Measurements from ENCODE around the gene HNRNPDL. TPM values are rescaled to one million over a fixed set of nuclear protein-coding genes. Genes with fewer than 3 reads are reported as not detected.
"Not testable (repeated sequence)": the region's sequence is repeated elsewhere in the genome, so short reads cannot be mapped to it uniquely, and the experiment has no call there.

HNRNPDL gene
- total RNA-seq, 4 donors from 2014 or later, result 101 to 257 (median 126) TPM

GRCh38 chr4:82388405-82388804, 41.9 kb downstream of the HNRNPDL start:
- WGBS, result 67% methylated on average over 1 of the region's 1 CpG
- Histone ChIP-seq H3K36me3 (no peaks in the 10 kb centered on the region), H3K9me3 (no peaks in the 10 kb centered on the region), H3K27ac (no peak overlapping the region), H3K4me1 (no peaks in the 10 kb centered on the region), H3K4me3 (no peak overlapping the region), H3K27me3 (no peaks in the 10 kb centered on the region)
- no peak for DNase-seq (ENCODE audit: low spot score in 2 of 2)
- TF ChIP-seq POLR2A (IDR thresholded peaks at IDR 0.05) (no peak), EP300 (IDR thresholded peaks at IDR 0.05) (no peak), CTCF (IDR thresholded peaks at IDR 0.05) (no peak), POLR2AphosphoS5 (IDR thresholded peaks at IDR 0.05) (no peak)

- not testable (repeated sequence) for H3K27ac ChIP-seq; DNase-seq (ENCODE audit: low spot score in 2 of 2); H3K27me3 ChIP-seq; H3K4me1 ChIP-seq; H3K9me3 ChIP-seq; H3K36me3 ChIP-seq; H3K4me3 ChIP-seq
- WGBS, result 88% methylated on average over 8 of the region's 8 CpGs
Observed at GRCh38 chr4:82386312-82386711, 44.0 kb downstream of the HNRNPDL start.

GRCh38 chr4:82382751-82383150, 47.5 kb downstream of the HNRNPDL start:
- no peaks in the 10 kb centered on the region for H3K9me3 ChIP-seq
- H3K27me3 ChIP-seq, result no peaks in the 10 kb centered on the region
- no peak for DNase-seq (ENCODE audit: low spot score in 2 of 2)
- H3K36me3 ChIP-seq, result peaks cover 4% of the 10 kb centered on the region
- 63% methylated on average over 2 of the region's 2 CpGs for WGBS
- no peak overlapping the region for H3K27ac ChIP-seq
- no peak overlapping the region for H3K4me3 ChIP-seq
- H3K4me1 ChIP-seq, result peaks cover 12% of the 10 kb centered on the region
- TF ChIP-seq EP300 (IDR thresholded peaks at IDR 0.05) (no peak), POLR2A (IDR thresholded peaks at IDR 0.05) (no peak), CTCF (IDR thresholded peaks at IDR 0.05) (no peak), POLR2AphosphoS5 (IDR thresholded peaks at IDR 0.05) (no peak)

GRCh38 chr4:82381661-82382296, 48.5 kb downstream of the HNRNPDL start:
- no peak overlapping the region for H3K27ac ChIP-seq
- H3K9me3 ChIP-seq, result no peaks in the 10 kb centered on the region
- H3K27me3 ChIP-seq, result no peaks in the 10 kb centered on the region
- 81% methylated on average over 2 of the region's 2 CpGs for WGBS
- H3K4me1 ChIP-seq, result peaks cover 12% of the 10 kb centered on the region
- peaks cover 4% of the 10 kb centered on the region for H3K36me3 ChIP-seq
- no peak for TF ChIP-seq EP300 (IDR thresholded peaks at IDR 0.05)
- TF ChIP-seq CTCF (IDR thresholded peaks at IDR 0.05), result no peak
- TF ChIP-seq POLR2AphosphoS5 (IDR thresholded peaks at IDR 0.05), result no peak
- no peak for TF ChIP-seq POLR2A (IDR thresholded peaks at IDR 0.05)
- H3K4me3 ChIP-seq, result no peak overlapping the region
- DNase-seq (ENCODE audit: low spot score in 2 of 2), result no peak

GRCh38 chr4:82381235-82381634, 49.0 kb downstream of the HNRNPDL start:
- H3K36me3 ChIP-seq, result peaks cover 4% of the 10 kb centered on the region
- no peaks in the 10 kb centered on the region for H3K9me3 ChIP-seq
- DNase-seq (ENCODE audit: low spot score in 2 of 2), result no peak
- peaks cover 16% of the 10 kb centered on the region for H3K4me1 ChIP-seq
- H3K27ac ChIP-seq, result no peak overlapping the region
- H3K4me3 ChIP-seq, result no peak overlapping the region
- whole genome bisulfite sequencing, result 95% methylated on average over 3 of the region's 3 CpGs
- H3K27me3 ChIP-seq, result no peaks in the 10 kb centered on the region
- TF ChIP-seq CTCF (IDR thresholded peaks at IDR 0.05) (no peak), POLR2AphosphoS5 (IDR thresholded peaks at IDR 0.05) (no peak), EP300 (IDR thresholded peaks at IDR 0.05) (no peak), POLR2A (IDR thresholded peaks at IDR 0.05) (no peak)

GRCh38 chr4:82380831-82381230, 49.4 kb downstream of the HNRNPDL start:
- Histone ChIP-seq H3K4me3 (no peak overlapping the region), H3K27ac (no peak overlapping the region), H3K36me3 (peaks cover 4% of the 10 kb centered on the region), H3K9me3 (no peaks in the 10 kb centered on the region), H3K27me3 (no peaks in the 10 kb centered on the region), H3K4me1 (peaks cover 20% of the 10 kb centered on the region)
- WGBS, result 81% methylated on average over 2 of the region's 4 CpGs
- no peak for TF ChIP-seq POLR2A (IDR thresholded peaks at IDR 0.05)
- no peak for TF ChIP-seq POLR2AphosphoS5 (IDR thresholded peaks at IDR 0.05)
- TF ChIP-seq CTCF (IDR thresholded peaks at IDR 0.05), result no peak
- no peak for DNase-seq (ENCODE audit: low spot score in 2 of 2)
